IMR-90 (cell line): Measurements from ENCODE around the gene CEBPE. TPM values are rescaled to one million over a fixed set of nuclear protein-coding genes. Genes with fewer than 3 reads are reported as not detected.

Experiments
- ATAC-seq: fragments of 200-7000 bp; cut with Tn5 transposase; 2 replicates; pipeline ENCODE4 v1.9.1; 2020; ENCODE audit warnings: low read depth, mild to moderate bottlenecking, moderate library complexity
- BruUV-seq: library from RNA; stranded (reverse); fragments of 400-500 nt; replicated peaks from 2 replicates; lab custom pipeline; 2021; lab: Mats Ljungman, UMichigan
- CTCF ChIA-PET: fragments of 300-600 bp; formaldehyde crosslinking; extraction: SDS; loops from one replicate; lab custom pipeline; 2021; ENCODE audit warnings: antibody characterized with exemption; lab: Yijun Ruan, JAX
- POLR2A ChIA-PET: fragments of 300-600 bp; sonication (Branson Sonifier 250); formaldehyde crosslinking; loops from one replicate; lab custom pipeline; 2022; ENCODE audit warnings: antibody characterized with exemption; ENCODE audit not compliant: unreplicated experiment; lab: Charles Lee
- DNase-seq: peaks from one replicate; pipeline ENCODE4 v3.0.0; 2013
- H2AFZ ChIP-seq: replicated peaks from 2 replicates; pipeline ENCODE3; 2013; ENCODE audit warnings: low read length, mild to moderate bottlenecking; ENCODE audit not compliant: poor library complexity
- H2AK5ac ChIP-seq: 2 replicates; pipeline ENCODE4 v1.6.1; 2013; ENCODE audit warnings: low read depth, low read length, inconsistent platforms
- H2AK9ac ChIP-seq: replicated peaks from 2 replicates; pipeline ENCODE3; 2013; ENCODE audit warnings: mild to moderate bottlenecking, low read depth, low read length, moderate library complexity; ENCODE audit not compliant: poor library complexity
- H2BK120ac ChIP-seq: 2 replicates; pipeline ENCODE4 v1.6.1; 2013; ENCODE audit warnings: low read depth, low read length, inconsistent platforms
- H2BK15ac ChIP-seq: 3 replicates; pipeline ENCODE4 v1.6.1; 2013; ENCODE audit warnings: low read depth, low read length, inconsistent platforms
- H2BK20ac ChIP-seq: 2 replicates; pipeline ENCODE4 v1.6.1; 2013; ENCODE audit warnings: low read depth, mild to moderate bottlenecking, inconsistent platforms, low read length, moderate library complexity
- H2BK5ac ChIP-seq: 2 replicates; pipeline ENCODE4 v1.6.1; 2013; ENCODE audit warnings: mild to moderate bottlenecking, low read depth, low read length, inconsistent platforms; ENCODE audit not compliant: poor library complexity, severe bottlenecking
- H3K14ac ChIP-seq: replicated peaks from 2 replicates; pipeline ENCODE4 v1.6.1; 2013; ENCODE audit warnings: low read depth, low read length, inconsistent platforms
- H3K18ac ChIP-seq: 2 replicates; pipeline ENCODE4 v1.6.1; 2013; ENCODE audit warnings: low read depth, low read length, control low read depth
- H3K23ac ChIP-seq: 2 replicates; pipeline ENCODE4 v1.6.1; 2013; ENCODE audit warnings: low read depth, low read length, inconsistent platforms
- H3K27ac ChIP-seq: 2 replicates; pipeline ENCODE4 v1.5.1; 2013; ENCODE audit warnings: mild to moderate bottlenecking, control low read depth, low read length; ENCODE audit not compliant: insufficient read depth
- H3K27me3 ChIP-seq: 2 replicates; pipeline ENCODE4 v1.6.1; 2013; ENCODE audit warnings: low read length; ENCODE audit not compliant: control insufficient read depth, insufficient read depth
- H3K36me3 ChIP-seq: 2 replicates; pipeline ENCODE4 v1.6.1; 2013; ENCODE audit warnings: low read length, mixed read lengths; ENCODE audit not compliant: control insufficient read depth, insufficient read depth
- H3K4ac ChIP-seq: 2 replicates; pipeline ENCODE4 v1.6.1; 2013; ENCODE audit warnings: low read depth, low read length, inconsistent platforms
- H3K4me1 ChIP-seq: 2 replicates; pipeline ENCODE4 v1.6.1; 2013; ENCODE audit warnings: low read length, mixed read lengths; ENCODE audit not compliant: control insufficient read depth, insufficient read depth
- H3K4me2 ChIP-seq: 2 replicates; pipeline ENCODE4 v1.6.1; 2013; ENCODE audit warnings: low read depth, mild to moderate bottlenecking, control low read depth, low read length, moderate library complexity
- H3K4me3 ChIP-seq: 2 replicates; pipeline ENCODE4 v1.5.1; 2013; ENCODE audit warnings: low read depth, mild to moderate bottlenecking, control low read depth, low read length, moderate library complexity; ENCODE audit not compliant: insufficient read depth
- H3K56ac ChIP-seq: 2 replicates; pipeline ENCODE4 v1.6.1; 2013; ENCODE audit warnings: low read length, inconsistent platforms; ENCODE audit not compliant: insufficient read depth; ENCODE audit errors: extremely low read depth
- H3K79me1 ChIP-seq, 2 experiments: 2 replicates each; pipeline ENCODE4 v1.6.1; 2013; ENCODE audit warnings: low read length in 2 of 2, inconsistent platforms in 1 of 2, low read depth in 1 of 2
- H3K9ac ChIP-seq: 2 replicates; pipeline ENCODE4 v1.6.1; 2013; ENCODE audit warnings: low read depth, low read length, control low read depth
- H3K9me1 ChIP-seq: 2 replicates; pipeline ENCODE4 v1.6.1; 2013; ENCODE audit warnings: low read length, inconsistent platforms; ENCODE audit not compliant: insufficient read depth
- H3K9me3 ChIP-seq: 2 replicates; pipeline ENCODE4 v1.6.1; 2013; ENCODE audit warnings: low read length; ENCODE audit not compliant: control insufficient read depth, insufficient read depth
- H4K20me1 ChIP-seq: 2 replicates; pipeline ENCODE4 v1.6.1; 2013; ENCODE audit warnings: low read length, inconsistent platforms; ENCODE audit not compliant: insufficient read depth
- H4K5ac ChIP-seq: 2 replicates; pipeline ENCODE4 v1.6.1; 2013; ENCODE audit warnings: mild to moderate bottlenecking, low read depth, low read length, control low read depth
- H4K8ac ChIP-seq, 2 experiments: 2 replicates each; pipeline ENCODE4 v1.6.1; 2013; ENCODE audit warnings: low read depth in 2 of 2, low read length in 2 of 2, control low read depth in 1 of 2, inconsistent platforms in 1 of 2
- H4K91ac ChIP-seq: 2 replicates; pipeline ENCODE4 v1.6.1; 2013; ENCODE audit warnings: low read depth, low read length, inconsistent platforms; ENCODE audit not compliant: insufficient read depth
- BHLHE40 ChIP-seq: fragments of 150-350 bp; IDR thresholded peaks from 2 replicates; pipeline ENCODE4 v1.6.1; 2016; ENCODE audit warnings: mild to moderate bottlenecking, low read depth, low read length
- CEBPB ChIP-seq: IDR thresholded peaks from 2 replicates; pipeline ENCODE4 v1.6.1; 2012; ENCODE audit warnings: low read depth, low read length, improper control_type of control experiment
- CHD1 ChIP-seq: IDR thresholded peaks from 2 replicates; pipeline ENCODE4 v1.6.1; 2012; ENCODE audit warnings: low read depth, low read length, improper control_type of control experiment
- FOS ChIP-seq: fragments of 150-350 bp; IDR thresholded peaks from 2 replicates; pipeline ENCODE4 v1.6.1; 2016; ENCODE audit warnings: low read depth, low read length
- MAFK ChIP-seq: IDR thresholded peaks from 2 replicates; pipeline ENCODE4 v1.6.1; 2012; ENCODE audit warnings: low read depth, low read length, improper control_type of control experiment
- MAZ ChIP-seq: IDR thresholded peaks from 2 replicates; pipeline ENCODE4 v1.6.1; 2012; ENCODE audit warnings: low read depth, mild to moderate bottlenecking, low read length, improper control_type of control experiment, moderate library complexity, borderline replicate concordance
- NFE2L2 ChIP-seq: fragments of 150-350 bp; IDR thresholded peaks from 2 replicates; pipeline ENCODE4 v1.6.1; 2016; ENCODE audit warnings: low read depth, mild to moderate bottlenecking, low read length
- RAD21 ChIP-seq: IDR thresholded peaks from 2 replicates; pipeline ENCODE4 v1.6.1; 2012; ENCODE audit warnings: low read length, improper control_type of control experiment
- RCOR1 ChIP-seq: IDR thresholded peaks from 2 replicates; pipeline ENCODE4 v1.6.1; 2012; ENCODE audit warnings: mild to moderate bottlenecking, low read length, improper control_type of control experiment; ENCODE audit not compliant: insufficient replicate concordance
- SMC3 ChIP-seq: fragments of 150-350 bp; IDR thresholded peaks from 2 replicates; pipeline ENCODE4 v1.6.1; 2016; ENCODE audit warnings: low read depth, mild to moderate bottlenecking, antibody characterized with exemption, low read length, moderate library complexity
- WGBS, 2 experiments: methylation state at CpG; one replicate each; pipeline versions ENCODE4 v1.1.5 to v1.1.7; 2013; ENCODE audit warnings: missing lambda C conversion rate in 2 of 2; ENCODE audit not compliant: insufficient read length in 1 of 2; ENCODE audit errors: extremely low coverage in 2 of 2; 5-methylcytosine and 5-hydroxymethylcytosine counted together
- dilution Hi-C: fragments of 300-500 bp; cut with HindIII; formaldehyde crosslinking; loops from one replicate; pipeline ENCODE4 v1.14.3; 2018; ENCODE audit warnings: low sequenced_read_pairs; ENCODE audit not compliant: unreplicated experiment
- in situ Hi-C: fragments of 300-500 bp; cut with MboI; formaldehyde crosslinking; loops from 3 replicates; pipeline ENCODE4 v1.14.3; 2019; ENCODE audit warnings: low sequenced_read_pairs, inconsistent platforms, mixed read lengths
- intact Hi-C: fragments of 100-400 bp; cut with micrococcal nuclease; formaldehyde crosslinking; loops from 2 replicates; pipeline ENCODE4 v1.10.0; 2022
- polyA plus RNA-seq, 3 experiments: library from polyadenylated mRNA; depleted of rRNA; stranded (reverse); fragments of >200 nt; gene quantifications; 2 replicates each; pipeline ENCODE4 v1.2.3, GENCODE V29; 2012; ENCODE audit warnings: low replicate concordance in 1 of 3
- total RNA-seq: library from RNA; depleted of rRNA; stranded (reverse); fragments of >200 nt; gene quantifications from 2 replicates; pipeline ENCODE4 v1.2.3, GENCODE V29; 2012
- TF ChIP-seq, protein P1 (sequence below): fragments of 150-350 bp; IDR thresholded peaks from 2 replicates; pipeline ENCODE4 v1.6.1; 2016; ENCODE audit warnings: low read depth, mild to moderate bottlenecking, low read length, moderate library complexity, borderline replicate concordance
- TF ChIP-seq, protein P2 (sequence below): conservative IDR thresholded peaks from 2 replicates; pipeline ENCODE4 v1.5.1; 2012; ENCODE audit warnings: mild to moderate bottlenecking, low read depth, low read length, improper control_type of control experiment

Gene CEBPE
- total and polyA plus RNA-seq, 2 of the 4 experiments (the other 2 are of a cell fraction) = 0.05 TPM; not detected in 1

DNA sequence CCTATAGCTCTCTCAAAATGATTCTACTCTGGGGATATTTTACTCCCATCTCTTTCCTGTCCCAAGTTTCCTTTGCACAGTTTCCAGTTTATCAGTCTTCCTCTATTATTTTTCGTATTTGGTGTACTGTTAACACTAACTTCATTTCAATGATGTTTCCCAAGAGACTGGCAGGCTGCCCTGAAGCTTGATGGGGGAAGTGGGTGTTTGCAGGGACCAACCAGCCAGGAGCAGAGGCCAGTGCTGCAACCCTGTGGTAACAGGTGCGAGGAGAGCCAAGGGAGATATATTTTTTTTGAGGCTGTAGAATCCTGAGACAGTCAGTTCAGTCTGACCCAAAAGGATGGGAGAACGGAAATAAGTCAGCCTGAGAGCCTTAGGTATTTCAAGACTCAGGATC, 11.8 kb upstream of the CEBPE start:
- Histone ChIP-seq H4K20me1 (no peaks in the 10 kb centered on the region), H3K56ac (no peak overlapping the region), H2BK5ac (no peak overlapping the region), H2AK5ac (no peak overlapping the region), H3K14ac (no peak overlapping the region), H3K4me1 (no peaks in the 10 kb centered on the region), H3K4me3 (no peak overlapping the region), H3K4me2 (no peak overlapping the region), H4K5ac (no peak overlapping the region), H3K23ac (no peak overlapping the region), H2AFZ (no peak overlapping the region), H4K91ac (no peak overlapping the region), H3K27me3 (peaks cover 30% of the 10 kb centered on the region), H2BK15ac (no peak overlapping the region), H2BK120ac (no peak overlapping the region), H3K9ac (no peak overlapping the region), H3K79me1 (no peaks in the 10 kb centered on the region), H3K27ac (no peak overlapping the region), H2AK9ac (no peak overlapping the region), H3K18ac (no peak overlapping the region), H3K9me1 (no peaks in the 10 kb centered on the region), H3K36me3 (no peaks in the 10 kb centered on the region), H2BK20ac (no peak overlapping the region), H3K9me3 (no peaks in the 10 kb centered on the region), H3K4ac (no peak overlapping the region), H4K8ac (no peak overlapping the region)
- POLR2A ChIA-PET = no interaction called here
- dilution Hi-C loops (no loop called here), intact Hi-C loops (no loop called here), in situ Hi-C loops (no loop called here)
- DNase-seq (no peak), ATAC-seq (no peak)
- WGBS, 2 experiments = 80% methylated on average over 1 of the region's 3 CpGs; no CpG with 5 or more reads in 1 of the 2 experiments
- CTCF ChIA-PET = interaction anchor here (1.0 kb wide), 1 partner anchor 10 kb away, joined by 4 read pairs; no protein-coding TSS in a partner anchor
- TF ChIP-seq, protein P1, sequence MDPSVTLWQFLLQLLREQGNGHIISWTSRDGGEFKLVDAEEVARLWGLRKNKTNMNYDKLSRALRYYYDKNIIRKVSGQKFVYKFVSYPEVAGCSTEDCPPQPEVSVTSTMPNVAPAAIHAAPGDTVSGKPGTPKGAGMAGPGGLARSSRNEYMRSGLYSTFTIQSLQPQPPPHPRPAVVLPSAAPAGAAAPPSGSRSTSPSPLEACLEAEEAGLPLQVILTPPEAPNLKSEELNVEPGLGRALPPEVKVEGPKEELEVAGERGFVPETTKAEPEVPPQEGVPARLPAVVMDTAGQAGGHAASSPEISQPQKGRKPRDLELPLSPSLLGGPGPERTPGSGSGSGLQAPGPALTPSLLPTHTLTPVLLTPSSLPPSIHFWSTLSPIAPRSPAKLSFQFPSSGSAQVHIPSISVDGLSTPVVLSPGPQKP = no peak
- TF ChIP-seq RAD21 (no peak), MAZ (no peak), BHLHE40 (no peak), NFE2L2 (no peak), MAFK (no peak), CEBPB (no peak), SMC3 (no peak), FOS (no peak), CHD1 (no peak), RCOR1 (no peak)
- TF ChIP-seq, protein P2, sequence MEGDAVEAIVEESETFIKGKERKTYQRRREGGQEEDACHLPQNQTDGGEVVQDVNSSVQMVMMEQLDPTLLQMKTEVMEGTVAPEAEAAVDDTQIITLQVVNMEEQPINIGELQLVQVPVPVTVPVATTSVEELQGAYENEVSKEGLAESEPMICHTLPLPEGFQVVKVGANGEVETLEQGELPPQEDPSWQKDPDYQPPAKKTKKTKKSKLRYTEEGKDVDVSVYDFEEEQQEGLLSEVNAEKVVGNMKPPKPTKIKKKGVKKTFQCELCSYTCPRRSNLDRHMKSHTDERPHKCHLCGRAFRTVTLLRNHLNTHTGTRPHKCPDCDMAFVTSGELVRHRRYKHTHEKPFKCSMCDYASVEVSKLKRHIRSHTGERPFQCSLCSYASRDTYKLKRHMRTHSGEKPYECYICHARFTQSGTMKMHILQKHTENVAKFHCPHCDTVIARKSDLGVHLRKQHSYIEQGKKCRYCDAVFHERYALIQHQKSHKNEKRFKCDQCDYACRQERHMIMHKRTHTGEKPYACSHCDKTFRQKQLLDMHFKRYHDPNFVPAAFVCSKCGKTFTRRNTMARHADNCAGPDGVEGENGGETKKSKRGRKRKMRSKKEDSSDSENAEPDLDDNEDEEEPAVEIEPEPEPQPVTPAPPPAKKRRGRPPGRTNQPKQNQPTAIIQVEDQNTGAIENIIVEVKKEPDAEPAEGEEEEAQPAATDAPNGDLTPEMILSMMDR = no peak
- BruUV-seq = no TSS peak
